NB4 (cell line): ENCODE results near the gene DHDH.

ENCODE experiments used
- POLR2A ChIP-seq: IDR thresholded peaks from 2 replicates; pipeline ENCODE4 v1.6.1; 2011; ENCODE audit warnings: mild to moderate bottlenecking; ENCODE audit not compliant: insufficient read length; ENCODE audit errors: extremely low read depth
- TF ChIP-seq, protein P1 (sequence below): IDR thresholded peaks from one replicate; pipeline ENCODE4 v1.5.1; 2012; ENCODE audit warnings: low read depth, low read length

DNA sequence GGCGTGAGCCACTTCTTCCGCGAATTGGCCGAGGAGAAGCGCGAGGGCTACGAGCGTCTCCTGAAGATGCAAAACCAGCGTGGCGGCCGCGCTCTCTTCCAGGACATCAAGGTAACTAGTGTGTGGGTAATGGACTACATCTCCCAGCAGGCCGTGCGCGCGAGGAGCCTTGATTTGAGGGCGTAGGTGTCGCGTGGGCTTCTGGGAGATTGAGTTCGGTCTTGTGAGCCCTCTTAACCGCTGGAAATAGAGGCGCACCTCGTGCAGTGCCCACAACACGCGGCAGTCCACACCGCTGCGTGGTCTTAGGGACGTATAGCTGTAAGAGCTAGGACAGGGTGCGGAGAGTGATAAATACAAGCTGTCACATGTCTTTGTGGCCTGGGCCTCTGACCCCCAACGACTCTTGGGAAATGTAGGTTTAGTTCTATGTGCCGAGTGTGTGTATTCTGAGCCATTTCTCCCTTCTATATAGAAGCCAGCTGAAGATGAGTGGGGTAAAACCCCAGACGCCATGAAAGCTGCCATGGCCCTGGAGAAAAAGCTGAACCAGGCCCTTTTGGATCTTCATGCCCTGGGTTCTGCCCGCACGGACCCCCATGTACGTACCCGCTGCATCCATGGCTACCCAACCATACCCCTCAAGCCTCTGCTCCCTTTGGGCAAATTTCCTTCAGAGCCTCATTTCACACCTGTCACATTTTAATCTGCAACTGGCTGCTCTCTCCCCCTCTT, 32.5 kb downstream of the DHDH start:
- TF ChIP-seq, protein P1, sequence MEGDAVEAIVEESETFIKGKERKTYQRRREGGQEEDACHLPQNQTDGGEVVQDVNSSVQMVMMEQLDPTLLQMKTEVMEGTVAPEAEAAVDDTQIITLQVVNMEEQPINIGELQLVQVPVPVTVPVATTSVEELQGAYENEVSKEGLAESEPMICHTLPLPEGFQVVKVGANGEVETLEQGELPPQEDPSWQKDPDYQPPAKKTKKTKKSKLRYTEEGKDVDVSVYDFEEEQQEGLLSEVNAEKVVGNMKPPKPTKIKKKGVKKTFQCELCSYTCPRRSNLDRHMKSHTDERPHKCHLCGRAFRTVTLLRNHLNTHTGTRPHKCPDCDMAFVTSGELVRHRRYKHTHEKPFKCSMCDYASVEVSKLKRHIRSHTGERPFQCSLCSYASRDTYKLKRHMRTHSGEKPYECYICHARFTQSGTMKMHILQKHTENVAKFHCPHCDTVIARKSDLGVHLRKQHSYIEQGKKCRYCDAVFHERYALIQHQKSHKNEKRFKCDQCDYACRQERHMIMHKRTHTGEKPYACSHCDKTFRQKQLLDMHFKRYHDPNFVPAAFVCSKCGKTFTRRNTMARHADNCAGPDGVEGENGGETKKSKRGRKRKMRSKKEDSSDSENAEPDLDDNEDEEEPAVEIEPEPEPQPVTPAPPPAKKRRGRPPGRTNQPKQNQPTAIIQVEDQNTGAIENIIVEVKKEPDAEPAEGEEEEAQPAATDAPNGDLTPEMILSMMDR: no peak
- no peak for TF ChIP-seq POLR2A
